ENCODE results near the gene AANAT.
A peak's percentile ranks its signal among the peaks of the same experiment; 100 is the strongest.

The AANAT gene

DNA sequence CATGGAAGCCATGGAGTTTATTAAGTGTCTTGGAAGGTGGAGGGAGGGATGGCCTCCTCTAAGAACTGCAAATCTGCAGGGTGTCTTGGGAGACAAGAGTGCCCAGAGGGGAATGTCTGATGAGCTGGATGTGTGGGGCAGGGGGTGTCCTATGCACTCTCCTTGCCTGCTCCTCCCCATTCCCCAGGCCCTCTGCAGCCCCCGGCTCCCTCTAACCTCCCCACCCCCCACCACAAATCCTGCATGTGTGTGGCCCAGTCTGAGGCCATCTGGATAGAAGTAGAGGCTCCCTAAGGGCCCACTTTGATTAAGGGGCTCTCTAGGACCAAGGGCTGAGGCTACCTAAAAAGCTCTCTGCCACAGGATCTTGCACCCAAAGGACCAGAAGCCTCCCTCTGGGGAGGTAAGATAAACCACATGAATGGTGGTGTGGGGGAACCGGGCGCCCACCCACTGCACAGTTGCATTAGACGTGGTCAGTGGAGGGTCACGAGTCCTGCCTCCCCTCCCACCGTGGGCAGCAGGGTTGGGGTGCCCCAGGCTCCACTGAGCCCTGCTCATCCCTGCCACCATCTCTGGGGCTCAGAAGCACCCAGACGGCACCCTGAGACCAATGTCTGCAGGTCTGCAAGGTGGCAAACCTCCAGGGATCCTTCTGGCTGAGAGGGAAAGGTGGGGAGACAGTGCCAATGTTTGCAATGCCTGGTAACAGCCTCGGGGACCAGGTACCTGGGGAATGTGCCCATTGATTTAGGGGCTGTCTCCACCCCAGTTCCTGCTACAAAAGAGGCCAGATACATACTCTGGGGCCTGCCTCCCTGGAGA, 618 bp downstream of the AANAT start:
- Mint-ChIP-seq H3K9me3 (no peaks in the 10 kb centered on the region), H3K4me1 (ENCODE audit: low read depth in 2 of 2) (peaks cover 7 to 10% of the 10 kb centered on the region in 2 donors), H3K27me3 (no peaks in the 10 kb centered on the region), H3K4me3 (no peak overlapping the region), H3K27ac (peak overlapping the region in 1 of 2 donors; percentile 35), H3K36me3 (ENCODE audit: insufficient read depth) (peaks cover 11% of the 10 kb centered on the region)
- ATAC-seq (replicated peaks) = no peak
- no peak for DNase-seq

DNA sequence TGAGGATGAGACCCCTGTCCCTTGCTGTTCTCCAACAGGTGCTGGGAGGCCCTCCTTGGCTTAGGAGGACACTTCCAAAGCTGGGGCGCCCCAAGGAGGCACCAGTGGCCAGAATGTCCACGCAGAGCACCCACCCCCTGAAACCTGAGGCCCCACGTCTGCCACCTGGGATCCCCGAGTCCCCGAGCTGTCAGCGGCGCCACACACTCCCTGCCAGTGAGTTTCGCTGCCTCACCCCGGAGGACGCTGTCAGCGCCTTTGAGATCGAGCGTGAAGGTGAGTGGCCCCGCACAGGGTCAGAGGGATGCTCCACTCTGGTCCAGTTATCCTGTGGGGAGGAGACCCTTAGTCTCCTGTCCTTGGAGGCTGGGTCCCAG, 1.2 kb downstream of the AANAT start:
- H3K36me3 Mint-ChIP-seq (ENCODE audit: insufficient read depth) = peaks cover 15% of the 10 kb centered on the region
- ATAC-seq (replicated peaks) = no peak
- no peaks in the 10 kb centered on the region for H3K27me3 Mint-ChIP-seq
- H3K27ac Mint-ChIP-seq = peak overlapping the region in 1 of 2 donors; percentile 35
- H3K9me3 Mint-ChIP-seq = no peaks in the 10 kb centered on the region
- H3K4me1 Mint-ChIP-seq (ENCODE audit: low read depth in 2 of 2) = peaks cover 7 to 13% of the 10 kb centered on the region in 2 donors
- H3K4me3 Mint-ChIP-seq = no peak overlapping the region
- no peak for DNase-seq

DNA sequence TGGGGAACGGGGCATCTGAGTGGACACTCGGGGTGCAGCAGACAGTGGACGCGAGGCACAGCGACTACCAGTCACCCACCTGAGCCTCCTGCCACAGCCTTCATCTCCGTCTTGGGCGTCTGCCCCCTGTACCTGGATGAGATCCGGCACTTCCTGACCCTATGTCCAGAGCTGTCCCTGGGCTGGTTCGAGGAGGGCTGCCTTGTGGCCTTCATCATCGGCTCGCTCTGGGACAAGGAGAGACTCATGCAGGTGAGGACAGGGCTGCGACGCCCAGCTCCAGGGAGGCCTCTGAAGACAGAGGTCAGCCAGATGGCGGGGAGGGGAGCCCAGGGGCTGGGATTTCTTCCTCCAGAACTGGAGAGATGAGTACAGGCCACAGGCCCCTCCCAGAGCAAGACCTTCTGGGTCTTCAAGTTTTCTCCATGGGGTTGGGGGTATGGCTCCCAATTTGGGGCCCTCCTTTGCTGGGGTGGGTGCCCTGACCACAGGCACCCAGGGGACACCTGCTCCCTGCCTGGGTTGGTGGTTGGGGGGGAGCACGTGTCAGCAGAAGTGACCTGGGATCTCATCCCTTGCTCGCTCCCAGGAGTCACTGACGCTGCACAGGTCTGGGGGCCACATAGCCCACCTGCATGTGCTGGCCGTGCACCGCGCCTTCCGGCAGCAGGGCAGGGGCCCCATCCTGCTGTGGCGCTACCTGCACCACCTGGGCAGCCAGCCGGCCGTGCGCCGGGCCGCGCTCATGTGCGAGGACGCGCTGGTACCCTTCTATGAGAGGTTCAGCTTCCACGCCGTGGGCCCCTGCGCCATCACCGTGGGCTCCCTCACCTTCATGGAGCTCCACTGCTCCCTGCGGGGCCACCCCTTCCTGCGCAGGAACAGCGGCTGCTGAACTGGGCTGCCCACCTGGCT, 1.9 kb downstream of the AANAT start:
- peak overlapping the region in 1 of 2 donors; percentile 53 for H3K27ac Mint-ChIP-seq
- ATAC-seq (replicated peaks) (no peak), DNase-seq (no peak)
- H3K27me3 Mint-ChIP-seq = no peaks in the 10 kb centered on the region
- no peak overlapping the region for H3K4me3 Mint-ChIP-seq
- peaks cover 7 to 13% of the 10 kb centered on the region in 2 donors for H3K4me1 Mint-ChIP-seq (ENCODE audit: low read depth in 2 of 2)
- peaks cover 18% of the 10 kb centered on the region for H3K36me3 Mint-ChIP-seq (ENCODE audit: insufficient read depth)
- H3K9me3 Mint-ChIP-seq = no peaks in the 10 kb centered on the region

DNA sequence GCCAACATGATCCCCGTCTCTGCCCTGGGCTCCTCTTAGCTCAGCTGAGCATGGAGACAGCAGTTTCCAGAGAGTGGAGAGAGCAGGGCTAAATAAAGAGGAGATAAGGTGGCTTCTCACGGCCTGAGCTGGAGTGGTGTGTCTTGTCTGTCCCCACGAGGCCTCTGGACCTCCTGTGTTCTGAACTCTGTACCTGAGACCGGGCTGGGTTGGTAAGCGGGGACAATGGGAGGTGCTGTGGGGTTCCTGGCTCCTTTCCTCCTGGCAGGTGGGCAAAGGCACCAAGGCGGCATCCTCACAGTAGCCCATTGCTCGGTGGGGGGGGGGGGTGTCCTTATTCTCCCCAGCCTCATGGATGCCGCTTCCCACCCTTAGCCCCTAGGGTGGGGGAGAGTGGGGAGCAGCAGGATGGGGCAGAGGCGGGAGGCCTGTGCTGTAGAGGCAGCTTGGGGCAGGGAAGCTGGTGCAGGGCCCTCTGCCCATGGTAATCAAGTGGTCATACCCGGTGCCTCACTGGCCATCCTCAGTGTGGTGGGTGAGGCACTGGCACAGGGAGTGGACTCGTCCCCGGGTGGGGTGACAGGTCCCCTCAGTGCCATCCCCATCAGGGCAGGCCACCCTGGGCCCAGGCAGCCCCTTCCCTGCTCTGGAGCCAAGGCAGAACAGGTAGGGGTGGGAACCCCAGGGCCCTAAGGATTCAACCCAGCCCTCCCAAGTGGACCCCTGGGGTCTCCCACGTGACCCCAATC, 2.8 kb downstream of the AANAT start:
- Mint-ChIP-seq H3K27ac (peak overlapping the region in 1 of 2 donors; percentile 74), H3K4me3 (no peak overlapping the region), H3K9me3 (no peaks in the 10 kb centered on the region), H3K4me1 (ENCODE audit: low read depth in 2 of 2) (peaks cover 7 to 13% of the 10 kb centered on the region in 2 donors), H3K36me3 (ENCODE audit: insufficient read depth) (peaks cover 22% of the 10 kb centered on the region), H3K27me3 (no peaks in the 10 kb centered on the region)
- no peak for ATAC-seq (replicated peaks)
- DNase-seq = no peak

DNA sequence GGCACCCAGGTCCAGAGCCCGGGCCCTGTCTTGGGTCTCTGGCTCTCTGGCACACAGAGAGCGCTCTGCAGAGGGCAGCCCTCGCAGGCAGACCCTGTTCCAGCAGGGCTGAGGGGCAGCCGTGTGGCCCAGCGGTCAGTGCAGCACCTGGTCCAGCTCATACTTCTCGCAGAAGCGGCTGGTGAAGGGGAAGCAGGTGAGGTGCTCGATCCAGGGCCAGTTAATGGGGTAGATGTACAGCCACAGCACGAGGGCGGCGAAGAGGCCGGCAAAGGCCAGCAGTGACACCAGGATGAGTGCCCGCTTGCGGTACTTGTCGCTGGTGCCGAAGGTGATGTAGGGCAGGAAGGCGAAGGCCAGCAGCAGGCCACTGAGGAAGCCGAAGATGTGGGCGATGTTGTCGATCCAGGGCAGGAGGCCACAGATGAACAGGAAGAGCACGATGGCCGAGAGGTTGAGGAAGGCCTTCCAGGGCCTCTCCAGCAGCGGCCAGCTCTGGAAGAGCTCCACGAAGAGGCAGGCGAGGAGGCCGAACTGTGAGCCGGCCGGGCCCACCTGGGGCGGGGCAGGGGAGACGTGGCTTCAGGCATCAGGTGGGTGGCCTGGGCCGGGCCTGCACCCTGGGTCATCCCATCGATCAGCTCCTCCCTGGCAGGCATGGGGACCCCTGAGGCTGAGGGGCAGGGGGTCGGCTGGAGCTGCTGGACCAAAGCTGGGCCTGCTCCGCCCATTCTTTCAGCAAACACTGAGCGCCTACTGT, 4.3 kb downstream of the AANAT start:
- DNase-seq (no peak), ATAC-seq (replicated peaks) (no peak)
- peak overlapping the region in 1 of 2 donors; percentile 74 for H3K27ac Mint-ChIP-seq
- H3K27me3 Mint-ChIP-seq = no peaks in the 10 kb centered on the region
- peaks cover 0 to 9% of the 10 kb centered on the region in 2 donors for H3K4me1 Mint-ChIP-seq (ENCODE audit: low read depth in 2 of 2)
- peaks cover 25% of the 10 kb centered on the region for H3K36me3 Mint-ChIP-seq (ENCODE audit: insufficient read depth)
- H3K9me3 Mint-ChIP-seq = no peaks in the 10 kb centered on the region
- H3K4me3 Mint-ChIP-seq = no peak overlapping the region

DNA sequence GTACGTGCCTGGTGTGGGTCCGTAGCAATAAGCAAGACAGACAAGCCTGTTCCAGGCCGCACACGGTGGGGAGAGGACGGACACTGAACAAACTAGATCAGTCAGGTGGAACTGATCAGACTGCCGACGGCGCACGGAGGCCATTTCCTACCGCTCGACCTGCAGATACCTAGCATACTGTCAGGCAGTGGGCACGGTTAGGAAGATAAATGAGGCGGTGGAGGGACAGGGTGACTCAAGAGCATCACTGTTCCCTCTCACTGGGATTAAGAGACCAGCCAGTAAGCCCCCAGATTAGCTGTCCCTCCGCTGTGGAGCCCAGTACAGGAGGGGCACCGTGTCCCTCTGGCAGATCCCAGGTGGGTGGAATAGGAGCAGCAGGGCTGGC, 4.8 kb downstream of the AANAT start:
- H3K9me3 Mint-ChIP-seq = no peaks in the 10 kb centered on the region
- ATAC-seq (replicated peaks) (no peak), DNase-seq (no peak)
- H3K27me3 Mint-ChIP-seq = no peaks in the 10 kb centered on the region
- H3K4me3 Mint-ChIP-seq = no peak overlapping the region
- H3K4me1 Mint-ChIP-seq (ENCODE audit: low read depth in 2 of 2) = peaks cover 0 to 9% of the 10 kb centered on the region in 2 donors
- no peak overlapping the region for H3K27ac Mint-ChIP-seq
- peaks cover 25% of the 10 kb centered on the region for H3K36me3 Mint-ChIP-seq (ENCODE audit: insufficient read depth)

DNA sequence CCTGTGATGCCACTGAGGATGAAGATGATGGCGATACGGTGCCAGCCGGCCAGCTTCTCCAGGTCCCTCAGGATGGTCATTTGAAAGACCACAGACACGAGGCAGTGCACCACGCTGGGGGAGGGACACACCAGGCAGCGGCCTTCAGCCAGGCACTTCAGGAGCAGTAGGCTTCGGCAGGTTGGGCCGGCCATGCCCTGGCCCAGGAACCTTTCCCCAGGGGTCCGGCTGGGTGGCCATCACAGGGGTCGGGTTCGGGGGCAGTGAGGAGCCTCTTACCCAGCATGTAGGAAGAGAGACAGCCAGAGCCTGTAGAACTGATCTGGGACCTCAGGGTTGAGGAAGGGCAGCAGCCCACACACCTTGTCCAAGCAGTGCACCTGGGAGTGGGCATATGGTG, 5.3 kb downstream of the AANAT start:
- Mint-ChIP-seq H3K4me1 (ENCODE audit: low read depth in 2 of 2) (peaks cover 0 to 9% of the 10 kb centered on the region in 2 donors), H3K27me3 (no peaks in the 10 kb centered on the region), H3K27ac (no peak overlapping the region), H3K36me3 (ENCODE audit: insufficient read depth) (peaks cover 25% of the 10 kb centered on the region), H3K9me3 (no peaks in the 10 kb centered on the region), H3K4me3 (no peak overlapping the region)
- DNase-seq (no peak), ATAC-seq (replicated peaks) (no peak)

DNA sequence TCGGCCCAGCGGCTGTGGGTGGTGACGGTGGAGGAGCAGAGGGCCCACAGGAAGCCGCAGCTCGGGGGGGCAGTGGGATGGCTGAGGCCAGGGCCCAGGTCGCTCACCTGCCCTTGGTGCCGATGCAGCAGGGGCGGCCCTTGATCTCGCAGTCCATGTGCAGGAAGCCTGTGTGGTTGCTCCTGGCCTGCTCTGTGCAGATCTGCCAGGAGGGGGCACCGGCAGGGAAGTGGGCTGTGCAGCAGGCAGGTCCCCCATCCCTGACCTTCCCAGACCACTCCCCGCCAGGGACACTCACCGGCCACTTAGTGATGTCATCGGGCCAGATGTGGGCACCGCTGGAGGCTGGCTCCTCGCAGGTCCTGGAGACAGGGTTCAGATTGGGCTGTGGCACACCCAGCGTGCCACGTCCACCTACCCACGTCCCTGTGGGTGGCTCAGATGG, 6.2 kb downstream of the AANAT start:
- Mint-ChIP-seq H3K27ac (no peak overlapping the region), H3K36me3 (ENCODE audit: insufficient read depth) (peaks cover 28% of the 10 kb centered on the region), H3K9me3 (no peaks in the 10 kb centered on the region), H3K27me3 (no peaks in the 10 kb centered on the region), H3K4me3 (no peak overlapping the region), H3K4me1 (ENCODE audit: low read depth in 2 of 2) (peaks cover 3 to 7% of the 10 kb centered on the region in 2 donors)
- ATAC-seq (replicated peaks) (no peak), DNase-seq (no peak)

DNA sequence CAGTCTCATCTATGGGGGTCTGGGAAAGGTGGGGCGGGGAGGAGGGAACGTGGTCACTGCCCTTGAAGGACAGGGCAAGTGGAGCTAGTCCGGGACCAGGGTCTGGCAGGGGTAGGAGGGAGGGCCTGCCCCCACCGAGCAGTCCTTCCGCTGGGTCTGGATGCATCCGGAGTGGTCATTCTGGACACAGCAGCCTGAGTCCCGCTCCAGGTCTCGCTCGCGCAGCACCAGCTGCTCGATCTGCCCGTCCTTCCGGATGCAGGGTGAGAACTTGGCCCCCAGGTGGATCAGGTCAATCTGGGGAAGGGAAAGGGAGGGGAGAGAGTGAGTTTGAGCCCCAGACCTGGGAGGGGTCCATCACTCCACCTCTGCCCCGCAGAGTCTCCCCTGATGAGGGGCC, 6.8 kb downstream of the AANAT start:
- Mint-ChIP-seq H3K27ac (peak overlapping the region in 1 of 2 donors; percentile 84), H3K4me3 (no peak overlapping the region), H3K9me3 (no peaks in the 10 kb centered on the region), H3K4me1 (ENCODE audit: low read depth in 2 of 2) (peaks cover 3 to 11% of the 10 kb centered on the region in 2 donors), H3K36me3 (ENCODE audit: insufficient read depth) (peaks cover 31% of the 10 kb centered on the region), H3K27me3 (no peaks in the 10 kb centered on the region)
- ATAC-seq (replicated peaks) (no peak), DNase-seq (no peak)

DNA sequence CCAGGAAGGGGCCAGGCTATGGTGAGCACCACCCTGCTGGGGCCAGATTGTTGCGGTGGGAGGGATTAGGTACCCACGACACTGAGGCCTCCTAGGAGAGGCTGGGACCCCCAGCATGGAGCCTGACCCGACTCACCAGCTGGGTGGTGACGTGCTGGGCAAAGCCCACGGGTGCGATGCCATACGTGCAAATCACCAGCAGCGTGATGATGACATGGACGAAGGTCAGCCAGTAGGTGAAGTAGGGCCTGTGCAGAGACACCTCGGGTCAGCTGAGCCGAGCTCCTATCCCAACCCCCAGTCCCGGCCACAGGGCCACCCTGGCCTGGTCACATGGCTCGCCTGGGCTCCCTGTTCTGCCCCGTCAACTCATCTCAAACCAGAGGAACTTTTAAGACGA, 7.5 kb downstream of the AANAT start:
- no peaks in the 10 kb centered on the region for H3K9me3 Mint-ChIP-seq
- ATAC-seq (replicated peaks) (no peak), DNase-seq (no peak)
- no peak overlapping the region for H3K4me3 Mint-ChIP-seq
- H3K36me3 Mint-ChIP-seq (ENCODE audit: insufficient read depth) = peaks cover 36% of the 10 kb centered on the region
- no peaks in the 10 kb centered on the region for H3K27me3 Mint-ChIP-seq
- peak overlapping the region; percentile 84 to 85 for H3K27ac Mint-ChIP-seq
- H3K4me1 Mint-ChIP-seq (ENCODE audit: low read depth in 2 of 2) = peaks cover 3 to 11% of the 10 kb centered on the region in 2 donors

DNA sequence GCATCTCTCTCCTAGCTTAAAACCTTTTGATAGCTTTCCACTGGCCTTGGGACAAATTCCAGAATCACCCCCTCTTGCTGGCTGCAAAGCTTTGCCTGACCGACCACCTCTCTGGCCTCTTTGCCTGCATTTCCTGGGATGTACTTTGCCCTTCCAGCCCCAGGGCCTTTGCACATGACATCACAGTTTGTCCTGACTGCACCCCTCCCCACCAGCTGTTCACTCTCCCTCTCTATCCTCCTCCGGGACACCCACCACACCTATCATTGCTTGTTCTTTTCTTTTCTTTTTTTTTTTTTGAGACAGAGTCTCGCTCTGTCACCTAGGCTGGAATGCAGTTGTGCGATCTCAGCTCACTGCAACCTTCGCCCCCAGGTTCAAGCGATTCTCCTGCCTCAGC, 7.9 kb downstream of the AANAT start:
- peaks cover 3 to 11% of the 10 kb centered on the region in 2 donors for H3K4me1 Mint-ChIP-seq (ENCODE audit: low read depth in 2 of 2)
- peak overlapping the region; percentile 84 to 85 for H3K27ac Mint-ChIP-seq
- DNase-seq (no peak), ATAC-seq (replicated peaks) (no peak)
- peaks cover 37% of the 10 kb centered on the region for H3K36me3 Mint-ChIP-seq (ENCODE audit: insufficient read depth)
- H3K27me3 Mint-ChIP-seq = no peaks in the 10 kb centered on the region
- no peak overlapping the region for H3K4me3 Mint-ChIP-seq
- no peaks in the 10 kb centered on the region for H3K9me3 Mint-ChIP-seq

DNA sequence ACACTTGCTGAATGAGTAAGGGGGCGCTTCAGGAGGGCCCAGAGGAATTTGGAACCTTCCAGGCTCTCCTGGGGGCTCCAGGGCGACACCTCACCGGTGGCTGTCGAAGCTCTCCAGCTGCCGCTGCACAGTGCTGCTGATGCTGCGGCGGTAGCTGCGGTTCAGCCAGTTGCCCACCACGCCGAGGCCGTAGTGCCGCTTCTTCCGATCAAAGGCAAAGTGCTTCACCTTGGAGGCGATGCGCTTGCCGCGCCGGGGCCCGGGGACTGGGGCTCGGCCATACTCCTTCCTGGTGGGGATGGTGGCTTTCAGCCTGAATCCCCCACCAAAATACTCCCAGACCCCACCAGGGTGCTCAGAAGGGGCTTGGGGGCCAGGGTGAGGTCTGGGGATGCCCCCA, 9.3 kb downstream of the AANAT start:
- Mint-ChIP-seq H3K4me1 (ENCODE audit: low read depth in 2 of 2) (peaks cover 3 to 11% of the 10 kb centered on the region in 2 donors), H3K27ac (peak overlapping the region; percentile 7 to 67), H3K27me3 (no peaks in the 10 kb centered on the region)

More for the DNA sequence above, 9.3 kb downstream of the AANAT start:
- no peak for ATAC-seq (replicated peaks)
- Mint-ChIP-seq H3K9me3 (no peaks in the 10 kb centered on the region), H3K4me3 (no peak overlapping the region), H3K36me3 (ENCODE audit: insufficient read depth) (peaks cover 30% of the 10 kb centered on the region)
- DNase-seq = no peak
